HEK293 (cell line): ENCODE measurements around the gene GRB7.

Experiments used
- AEBP2 ChIP-seq: fragments of 450-650 bp; formaldehyde crosslinking; IDR thresholded peaks from 2 replicates; pipeline ENCODE4 v1.5.1; 2016; ENCODE audit warnings: missing biosample characterization, missing genetic modification characterization, borderline replicate concordance
- BCL11B ChIP-seq: fragments of 450-650 bp; formaldehyde crosslinking; IDR thresholded peaks from 2 replicates; pipeline ENCODE4 v1.5.1; 2016; ENCODE audit warnings: low read depth, missing biosample characterization, missing genetic modification characterization
- KLF1 ChIP-seq: fragments of 450-650 bp; formaldehyde crosslinking; IDR thresholded peaks from 2 replicates; pipeline ENCODE4 v1.5.1; 2016; ENCODE audit warnings: missing biosample characterization, missing genetic modification characterization
- KLF8 ChIP-seq: fragments of 450-650 bp; formaldehyde crosslinking; IDR thresholded peaks from 2 replicates; pipeline ENCODE4 v1.5.1; 2016; ENCODE audit warnings: missing biosample characterization, missing genetic modification characterization
- OSR2 ChIP-seq: fragments of 450-650 bp; formaldehyde crosslinking; IDR thresholded peaks from 2 replicates; pipeline ENCODE4 v1.5.1; 2016; ENCODE audit warnings: missing biosample characterization, missing genetic modification characterization
- OVOL3 ChIP-seq: fragments of 450-650 bp; formaldehyde crosslinking; IDR thresholded peaks from 2 replicates; pipeline ENCODE4 v1.5.1; 2016; ENCODE audit warnings: missing biosample characterization, missing genetic modification characterization
- PRDM10 ChIP-seq: fragments of 450-650 bp; formaldehyde crosslinking; IDR thresholded peaks from 2 replicates; pipeline ENCODE4 v1.5.1; 2016; ENCODE audit warnings: missing biosample characterization, missing genetic modification characterization
- RBAK ChIP-seq: fragments of 450-650 bp; formaldehyde crosslinking; IDR thresholded peaks from 2 replicates; pipeline ENCODE4 v1.5.1; 2016; ENCODE audit warnings: missing biosample characterization, missing genetic modification characterization
- SCRT2 ChIP-seq: fragments of 450-650 bp; formaldehyde crosslinking; IDR thresholded peaks from 2 replicates; pipeline ENCODE4 v1.5.1; 2016; ENCODE audit warnings: missing biosample characterization, missing genetic modification characterization
- SP7 ChIP-seq: fragments of 450-650 bp; formaldehyde crosslinking; IDR thresholded peaks from 2 replicates; pipeline ENCODE4 v1.5.1; 2016; ENCODE audit warnings: missing biosample characterization, missing genetic modification characterization
- TCF7L2 ChIP-seq: IDR thresholded peaks from 2 replicates; pipeline ENCODE4 v1.6.1; 2011; ENCODE audit warnings: low read depth, mild to moderate bottlenecking, inconsistent platforms, low read length, moderate library complexity, borderline replicate concordance
- ZBTB20 ChIP-seq: fragments of 450-650 bp; formaldehyde crosslinking; IDR thresholded peaks from 2 replicates; pipeline ENCODE4 v1.5.1; 2016; ENCODE audit warnings: missing biosample characterization, missing genetic modification characterization
- ZBTB44 ChIP-seq: fragments of 450-650 bp; IDR thresholded peaks from 2 replicates; pipeline ENCODE4 v1.5.1; 2018; ENCODE audit warnings: missing biosample characterization, mild to moderate bottlenecking, missing genetic modification characterization
- ZFP69B ChIP-seq: fragments of 450-650 bp; formaldehyde crosslinking; IDR thresholded peaks from 2 replicates; pipeline ENCODE4 v1.5.1; 2016; ENCODE audit warnings: missing biosample characterization, missing genetic modification characterization
- ZNF114 ChIP-seq: fragments of 450-650 bp; formaldehyde crosslinking; IDR thresholded peaks from 2 replicates; pipeline ENCODE4 v1.5.0; 2017; ENCODE audit warnings: missing biosample characterization, missing genetic modification characterization
- ZNF132 ChIP-seq: fragments of 450-650 bp; formaldehyde crosslinking; IDR thresholded peaks from 2 replicates; pipeline ENCODE4 v1.5.1; 2017; ENCODE audit warnings: missing biosample characterization, missing genetic modification characterization, borderline replicate concordance
- ZNF169 ChIP-seq: fragments of 450-650 bp; formaldehyde crosslinking; IDR thresholded peaks from 2 replicates; pipeline ENCODE4 v1.5.1; 2016; ENCODE audit warnings: missing biosample characterization, missing genetic modification characterization
- ZNF221 ChIP-seq: fragments of 450-650 bp; formaldehyde crosslinking; IDR thresholded peaks from 2 replicates; pipeline ENCODE4 v1.5.1; 2017; ENCODE audit warnings: missing biosample characterization, missing genetic modification characterization, borderline replicate concordance
- ZNF26 ChIP-seq: fragments of 450-650 bp; formaldehyde crosslinking; IDR thresholded peaks from 2 replicates; pipeline ENCODE4 v1.5.1; 2016; ENCODE audit warnings: missing biosample characterization, missing genetic modification characterization
- ZNF311 ChIP-seq: fragments of 450-650 bp; formaldehyde crosslinking; IDR thresholded peaks from 2 replicates; pipeline ENCODE4 v1.5.1; 2017; ENCODE audit warnings: missing biosample characterization, missing genetic modification characterization, borderline replicate concordance
- ZNF324 ChIP-seq: fragments of 450-650 bp; formaldehyde crosslinking; IDR thresholded peaks from 2 replicates; pipeline ENCODE4 v1.5.1; 2016; ENCODE audit warnings: missing biosample characterization, missing genetic modification characterization
- ZNF335 ChIP-seq: fragments of 450-650 bp; formaldehyde crosslinking; conservative IDR thresholded peaks from 2 replicates; pipeline ENCODE4 v1.5.1; 2016; ENCODE audit warnings: missing biosample characterization, missing genetic modification characterization
- ZNF354C ChIP-seq: fragments of 450-650 bp; formaldehyde crosslinking; IDR thresholded peaks from 2 replicates; pipeline ENCODE4 v1.5.1; 2016; ENCODE audit warnings: missing biosample characterization, missing genetic modification characterization, low read depth, borderline replicate concordance
- ZNF366 ChIP-seq: fragments of 450-650 bp; formaldehyde crosslinking; conservative IDR thresholded peaks from 2 replicates; pipeline ENCODE4 v1.5.1; 2016; ENCODE audit warnings: missing biosample characterization, missing genetic modification characterization
- ZNF37A ChIP-seq: fragments of 450-650 bp; IDR thresholded peaks from 2 replicates; pipeline ENCODE4 v1.5.1; 2018; ENCODE audit warnings: missing biosample characterization, missing genetic modification characterization
- ZNF391 ChIP-seq: fragments of 450-650 bp; formaldehyde crosslinking; IDR thresholded peaks from 2 replicates; pipeline ENCODE4 v1.5.1; 2016; ENCODE audit warnings: low read depth, missing biosample characterization, missing genetic modification characterization, borderline replicate concordance
- ZNF558 ChIP-seq: fragments of 450-650 bp; formaldehyde crosslinking; IDR thresholded peaks from 2 replicates; pipeline ENCODE4 v1.5.1; 2016; ENCODE audit warnings: missing biosample characterization, missing genetic modification characterization
- ZNF776 ChIP-seq: fragments of 450-650 bp; formaldehyde crosslinking; IDR thresholded peaks from 2 replicates; pipeline ENCODE4 v1.5.0; 2017; ENCODE audit warnings: missing biosample characterization, missing genetic modification characterization, borderline replicate concordance
- ZNF785 ChIP-seq: fragments of 450-650 bp; formaldehyde crosslinking; IDR thresholded peaks from 2 replicates; pipeline ENCODE4 v1.5.1; 2016; ENCODE audit warnings: missing biosample characterization, missing genetic modification characterization
- ZSCAN30 ChIP-seq: fragments of 450-650 bp; IDR thresholded peaks from 2 replicates; pipeline ENCODE4 v1.5.1; 2018; ENCODE audit warnings: missing biosample characterization, mild to moderate bottlenecking, missing genetic modification characterization, moderate library complexity

The GRB7 gene

GRCh38 chr17:39769974-39770587 lies 32.3 kb downstream of the GRB7 start (continued):
- peak; percentile 65 for TF ChIP-seq PRDM10 (tag by site-specific recombination)
- TF ChIP-seq ZNF221 (tag by site-specific recombination): no peak
- peak; percentile 89 for TF ChIP-seq ZSCAN30
- peak; percentile 98 for TF ChIP-seq ZBTB44
- peak; percentile 97 for TF ChIP-seq KLF8 (tag by site-specific recombination)
- peak; percentile 85 for TF ChIP-seq KLF1 (tag by site-specific recombination)
- peak; percentile 68; the same call in 1 of the 2 replicates for TF ChIP-seq TCF7L2
- no peak for TF ChIP-seq ZNF785
- peak; percentile 99 for TF ChIP-seq OSR2
- TF ChIP-seq RBAK: 0 out of 2 replicates have a peak, but pooled peaks have one; percentile 35
- no peak for TF ChIP-seq ZNF114 (tag by site-specific recombination)
- TF ChIP-seq ZNF324: 0 out of 2 replicates have a peak, but pooled peaks have one; percentile 73
- TF ChIP-seq ZNF354C (tag by site-specific recombination): no peak
- TF ChIP-seq ZNF335 (tag by site-specific recombination): peak; percentile 68
- TF ChIP-seq ZNF366: peak; percentile 99
- TF ChIP-seq AEBP2 (tag by site-specific recombination): no peak
- no peak for TF ChIP-seq ZNF26 (tag by site-specific recombination)
- peak; percentile 99 for TF ChIP-seq OVOL3 (tag by site-specific recombination)
- peak; percentile 83 for TF ChIP-seq BCL11B (tag by site-specific recombination)
- TF ChIP-seq ZBTB20: peak; percentile 29
- peak; percentile 72 for TF ChIP-seq ZFP69B (tag by site-specific recombination)
- no peak for TF ChIP-seq ZNF169
- TF ChIP-seq ZNF132 (tag by site-specific recombination): no peak
- peak; percentile 100 for TF ChIP-seq SCRT2 (tag by site-specific recombination)
- TF ChIP-seq ZNF776: no peak
- TF ChIP-seq ZNF391 (tag by site-specific recombination): peak; percentile 97
- TF ChIP-seq ZNF37A: no peak
- TF ChIP-seq ZNF311 (tag by site-specific recombination): no peak
- 0 out of 2 replicates have a peak, but pooled peaks have one; percentile 36 for TF ChIP-seq ZNF558 (tag by site-specific recombination)
- peak; percentile 100 for TF ChIP-seq SP7
